GM12892 (cell line): ENCODE measurements around the gene CAVIN3.
"Not testable (repeated sequence)": the region's sequence is repeated elsewhere in the genome, so short reads cannot be mapped to it uniquely, and the experiment has no call there.

Source experiments
- DNase-seq: peaks from one replicate; pipeline ENCODE4 v3.0.0; 2011; ENCODE audit not compliant: insufficient read length
- FAIRE-seq: peaks from 2 replicates; lab custom pipeline; 2011; peaks lifted over from hg19 to GRCh38; lab: Jason Lieb, UNC
- POLR2A ChIP-seq: IDR thresholded peaks from 2 replicates; pipeline ENCODE4 v1.6.1; 2011; ENCODE audit warnings: low read depth, low read length, control low read depth
- POLR2AphosphoS5 ChIP-seq: IDR thresholded peaks from 2 replicates; pipeline ENCODE4 v1.6.1; 2011; ENCODE audit warnings: low read depth, low read length, control low read depth
- TAF1 ChIP-seq: IDR thresholded peaks from 2 replicates; pipeline ENCODE4 v1.6.1; 2011; ENCODE audit warnings: low read depth, mild to moderate bottlenecking, control low read depth, low read length, borderline replicate concordance

CAVIN3 gene

DNA sequence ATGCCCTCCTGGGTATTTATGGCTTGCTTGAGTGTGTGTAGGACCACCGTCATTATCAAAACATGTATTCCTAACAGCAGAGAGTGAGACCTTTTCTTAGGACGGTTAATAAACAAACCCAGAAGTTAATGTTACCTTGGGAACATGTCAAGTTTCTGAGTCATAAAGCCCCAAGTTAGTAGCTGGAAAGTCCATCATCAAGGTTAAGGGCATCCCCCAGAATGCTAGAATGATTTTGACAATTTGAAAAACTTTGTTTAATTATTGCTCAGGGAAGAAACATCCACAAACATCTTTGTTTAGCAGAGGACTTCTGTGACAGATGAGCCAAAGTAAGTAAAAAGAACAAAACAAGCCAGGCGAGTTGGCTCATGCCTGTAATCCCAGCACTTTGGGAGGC is 20.0 kb downstream of the CAVIN3 start:
- TF ChIP-seq TAF1 (no peak), POLR2AphosphoS5 (no peak), POLR2A (no peak)
- DNase-seq: no peak
- no peak for FAIRE-seq

DNA sequence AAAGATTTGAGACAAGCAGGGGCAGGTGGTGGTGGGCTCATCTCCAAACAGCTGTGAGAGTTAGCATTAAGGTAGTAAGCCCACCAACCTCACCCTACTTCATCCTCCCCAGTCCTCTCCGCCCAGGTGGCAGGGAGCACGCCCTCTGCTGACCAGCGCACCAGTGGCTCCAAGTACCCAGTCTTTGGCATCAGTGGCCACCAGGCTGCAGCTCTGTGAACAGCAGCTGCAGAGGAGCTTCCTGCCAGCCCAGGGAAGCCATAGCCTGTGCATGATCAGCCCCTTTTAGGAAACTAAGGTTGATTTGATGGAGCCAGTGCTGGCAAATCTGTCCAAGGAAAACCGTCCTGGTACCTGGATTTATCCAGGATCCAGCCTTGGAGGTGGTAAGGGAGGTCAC is 21.7 kb downstream of the CAVIN3 start:
- no peak for FAIRE-seq
- DNase-seq: no peak
- TF ChIP-seq POLR2AphosphoS5 (no peak), TAF1 (no peak), POLR2A (no peak)

DNA sequence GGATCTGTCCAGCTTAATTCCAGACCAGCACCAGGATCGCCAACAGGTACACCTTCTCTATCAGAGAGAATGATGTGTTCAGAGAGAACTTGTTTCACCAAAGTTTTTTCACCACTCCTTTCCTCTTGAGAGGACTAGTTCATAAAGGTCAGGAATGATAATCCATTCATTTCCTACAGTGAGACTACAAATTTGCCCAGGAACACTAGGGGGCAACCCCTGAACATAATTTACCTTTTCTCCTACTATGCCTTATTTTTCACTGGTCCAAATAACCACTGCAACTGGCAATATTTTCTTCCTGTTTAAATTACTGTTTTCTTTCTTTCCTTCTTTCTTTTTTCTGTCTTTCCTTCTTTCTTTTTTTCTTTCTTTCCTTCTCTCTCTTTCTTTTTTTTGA is 22.5 kb downstream of the CAVIN3 start:
- peak; percentile 54 for FAIRE-seq
- no peak for DNase-seq
- TF ChIP-seq POLR2AphosphoS5: no peak
- no peak for TF ChIP-seq TAF1
- no peak for TF ChIP-seq POLR2A

- FAIRE-seq (no peak), DNase-seq (no peak)
- no peak for TF ChIP-seq TAF1
These were observed 35.3 kb downstream of the CAVIN3 start for GRCh38 chr11:6285019-6285418.

DNA sequence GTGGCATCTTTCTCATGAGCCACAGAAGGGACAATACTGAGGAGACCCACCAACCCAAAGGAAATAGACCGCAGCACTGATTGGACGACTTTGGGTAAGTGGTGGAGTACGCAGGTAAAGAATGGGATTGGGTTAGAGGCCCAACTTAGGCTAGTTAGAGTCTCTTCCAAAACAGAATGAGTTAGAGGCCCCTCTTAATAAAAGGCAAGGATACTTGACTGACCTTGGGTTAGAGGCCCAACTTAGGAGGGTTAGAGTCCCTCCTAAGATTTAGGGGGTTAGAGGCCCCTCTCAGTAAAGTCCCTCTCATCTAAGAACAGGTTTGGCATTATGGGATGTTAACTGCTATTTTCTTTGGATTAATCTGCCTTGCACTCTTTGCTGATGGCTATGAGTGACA is 36.1 kb downstream of the CAVIN3 start:
- no peak for FAIRE-seq
- TF ChIP-seq POLR2AphosphoS5: no peak
- no peak for TF ChIP-seq TAF1
- no peak for TF ChIP-seq POLR2A
- no peak for DNase-seq

GRCh38 chr11:6283453-6284023 is 36.8 kb downstream of the CAVIN3 start:
- DNase-seq (no peak), FAIRE-seq (no peak)
- no peak for TF ChIP-seq POLR2A
- TF ChIP-seq TAF1: no peak
- TF ChIP-seq POLR2AphosphoS5: no peak

- not testable (repeated sequence) for FAIRE-seq, DNase-seq
These were observed 39.5 kb downstream of the CAVIN3 start for GRCh38 chr11:6280809-6281208.

- no peak for TF ChIP-seq POLR2A
- TF ChIP-seq TAF1: no peak
- no peak for TF ChIP-seq POLR2AphosphoS5
- DNase-seq: no peak
- FAIRE-seq: no peak
These were observed 47.1 kb downstream of the CAVIN3 start for GRCh38 chr11:6273188-6273587.

DNA sequence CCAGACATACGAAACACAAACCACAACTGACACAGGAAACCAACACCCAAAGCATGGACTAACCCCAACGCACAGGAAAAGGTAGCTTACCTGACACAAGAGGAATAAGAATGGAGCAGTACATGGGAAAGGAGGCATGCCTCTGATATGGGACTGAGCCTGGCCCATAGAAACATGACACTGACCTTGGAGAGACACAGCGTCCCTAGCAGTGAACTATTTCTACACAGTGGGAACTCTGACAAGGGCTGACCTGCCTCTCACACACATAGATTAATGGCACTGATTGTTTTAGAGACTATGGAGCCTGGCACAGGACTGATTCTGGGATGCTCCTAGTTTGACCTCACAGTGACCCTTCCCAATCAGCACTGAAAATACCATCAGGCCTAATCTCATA is 48.7 kb downstream of the CAVIN3 start:
- DNase-seq (no peak), FAIRE-seq (no peak)
- TF ChIP-seq POLR2A: no peak

GRCh38 chr11:6270584-6271246 is 49.6 kb downstream of the CAVIN3 start:
- no peak for DNase-seq
- no peak for FAIRE-seq
- TF ChIP-seq POLR2A (no peak), POLR2AphosphoS5 (no peak), TAF1 (no peak)

GRCh38 chr11:6269994-6270393 is 50.3 kb downstream of the CAVIN3 start:
- FAIRE-seq (no peak), DNase-seq (no peak)
- TF ChIP-seq TAF1: no peak
